B cell (primary cell): ENCODE results near the gene RAB4A. TPM values are rescaled to one million over a fixed set of nuclear protein-coding genes. Genes with fewer than 3 reads are reported as not detected.
A peak's percentile ranks its signal among the peaks of the same experiment; 100 is the strongest.

ENCODE experiments used
- ATAC-seq: fragments of 200-7000 bp; cut with Tn5 transposase; one replicate; pipeline ENCODE4 v1.10.0; 2021; ENCODE audit warnings: low read depth, mild to moderate bottlenecking, moderate number of reproducible peaks, moderate library complexity
- CTCF ChIA-PET: fragments of 350-600 bp; sonication (Branson Sonifier 250); formaldehyde crosslinking; loops from one replicate; lab custom pipeline; 2021; ENCODE audit warnings: antibody characterized with exemption, inconsistent platforms; lab: Charles Lee
- POLR2A ChIA-PET: fragments of 350-600 bp; sonication (Branson Sonifier 250); formaldehyde crosslinking; loops from one replicate; lab custom pipeline; 2021; ENCODE audit warnings: antibody characterized with exemption; lab: Charles Lee
- DNase-seq: peaks from one replicate; pipeline ENCODE4 v3.0.0; 2013
- H2AFZ ChIP-seq: 2 replicates; pipeline ENCODE4 v1.6.1; 2012; ENCODE audit warnings: mild to moderate bottlenecking, low read depth, low read length; ENCODE audit not compliant: insufficient read depth, poor library complexity, severe bottlenecking
- H3K27ac ChIP-seq, 2 donors: 1 replicate in 1 of 2; 2 replicates in 1 of 2; pipeline ENCODE4 v1.5.1; 2012 to 2013; ENCODE audit warnings: low read length in 2 of 2, mild to moderate bottlenecking in 2 of 2, moderate library complexity in 1 of 2
- H3K27me3 ChIP-seq, 4 experiments: fragments of 200-600 bp in 1 of 4; sonication (generic) in 1 of 4; replicated peaks in 1 of 4; 1 replicate in 2 of 4; 2 replicates in 2 of 4; pipeline versions ENCODE4 v1.6.1 to v1.7.0; 2013 to 2016; ENCODE audit warnings: low read length in 3 of 4, mild to moderate bottlenecking in 2 of 4, mixed read lengths in 1 of 4, moderate library complexity in 1 of 4; ENCODE audit not compliant: insufficient read depth in 4 of 4, control insufficient read depth in 3 of 4; ENCODE audit errors: control extremely low read depth in 1 of 4
- H3K36me3 ChIP-seq, 2 experiments: replicated peaks in 1 of 2; 1 replicate in 1 of 2; 2 replicates in 1 of 2; pipeline versions ENCODE4 v1.6.1 to v1.7.1; 2013; ENCODE audit warnings: low read length in 1 of 2; ENCODE audit not compliant: insufficient read depth in 2 of 2, control insufficient read depth in 1 of 2; ENCODE audit errors: control extremely low read depth in 1 of 2, extremely low read depth in 1 of 2
- H3K4me1 ChIP-seq, 2 donors: fragments of 200-600 bp in 1 of 2; sonication (generic) in 1 of 2; 1 replicate in 1 of 2; 2 replicates in 1 of 2; pipeline versions ENCODE4 v1.5.1 to v1.6.1; 2013 to 2017; ENCODE audit warnings: low read length in 2 of 2; ENCODE audit not compliant: control insufficient read depth in 2 of 2, insufficient read depth in 2 of 2
- H3K4me2 ChIP-seq: replicated peaks from 2 replicates; pipeline ENCODE3; 2012; ENCODE audit warnings: mild to moderate bottlenecking, low read depth, low read length; ENCODE audit not compliant: poor library complexity, severe bottlenecking
- H3K4me3 ChIP-seq, 5 experiments: fragments of 200-600 bp in 1 of 5; sonication (generic) in 1 of 5; 1 replicate in 3 of 5; 2 replicates in 2 of 5; pipeline versions ENCODE4 v1.5.1 to v1.7.0; 2011 to 2016; ENCODE audit warnings: low read length in 4 of 5, mild to moderate bottlenecking in 4 of 5, low read depth in 2 of 5, control low read depth in 1 of 5, moderate library complexity in 1 of 5; ENCODE audit not compliant: insufficient read depth in 1 of 5; ENCODE audit errors: control extremely low read depth in 1 of 5, extremely low read depth in 1 of 5
- H3K79me2 ChIP-seq: fragments of 200-600 bp; sonication (generic); one replicate; pipeline ENCODE4 v1.6.0; 2016; ENCODE audit warnings: low read length; ENCODE audit not compliant: control insufficient read depth, insufficient read depth
- H3K9ac ChIP-seq: fragments of 200-600 bp; sonication (generic); 2 replicates; pipeline ENCODE4 v1.6.1; 2017; ENCODE audit warnings: mild to moderate bottlenecking, low read length, moderate library complexity
- H3K9me3 ChIP-seq, 3 donors: one replicate each; pipeline versions ENCODE4 v1.6.1 to v1.7.1; 2013; ENCODE audit warnings: low read length in 2 of 3; ENCODE audit not compliant: control insufficient read depth in 2 of 3, insufficient read depth in 1 of 3; ENCODE audit errors: control extremely low read depth in 1 of 3
- H4K20me1 ChIP-seq: 2 replicates; pipeline ENCODE4 v1.6.0; 2012; ENCODE audit warnings: mild to moderate bottlenecking, low read length; ENCODE audit not compliant: insufficient read depth, control insufficient read depth, poor library complexity, severe bottlenecking
- H3K27ac Mint-ChIP-seq: one replicate; pipeline ENCODE4 v1.8.0; 2021; ENCODE audit warnings: mixed read lengths
- H3K27me3 Mint-ChIP-seq: one replicate; pipeline ENCODE4 v1.8.0; 2021; ENCODE audit warnings: mixed read lengths
- H3K4me1 Mint-ChIP-seq: one replicate; pipeline ENCODE4 v1.8.0; 2021; ENCODE audit warnings: mixed read lengths
- H3K4me3 Mint-ChIP-seq: one replicate; pipeline ENCODE4 v1.8.0; 2021; ENCODE audit warnings: mixed read lengths
- H3K9me3 Mint-ChIP-seq: one replicate; pipeline ENCODE4 v1.8.0; 2022; ENCODE audit warnings: mixed read lengths; ENCODE audit not compliant: insufficient read depth
- EZH2 ChIP-seq: IDR thresholded peaks from 2 replicates; pipeline ENCODE4 v1.6.1; 2012; ENCODE audit warnings: borderline replicate concordance, low read depth, mild to moderate bottlenecking, moderate library complexity, low read length; ENCODE audit not compliant: insufficient read depth, poor library complexity, severe bottlenecking
- WGBS: methylation state at CpG from one replicate; pipeline ENCODE4 v1.1.5; 2013; ENCODE audit warnings: missing lambda C conversion rate; ENCODE audit not compliant: insufficient coverage; 5-methylcytosine and 5-hydroxymethylcytosine counted together
- intact Hi-C: fragments of 100-400 bp; cut with micrococcal nuclease; formaldehyde crosslinking; loops from one replicate; pipeline ENCODE4 v1.10.0; 2022
- polyA plus RNA-seq: library from polyadenylated mRNA; depleted of rRNA; stranded (reverse); fragments of >200 nt; gene quantifications from 2 replicates; pipeline ENCODE4 v1.2.3, GENCODE V29; 2012
- total RNA-seq, 2 donors: library from RNA; stranded (reverse); fragments of 120-200 nt in 1 of 2; gene quantifications; 1 replicate in 1 of 2; 2 replicates in 1 of 2; pipeline versions ENCODE4 v1.2.3 to v1.2.4, GENCODE V29; 2013 to 2022
- TF ChIP-seq, protein P1 (sequence below): fragments of 200-600 bp; IDR thresholded peaks from one replicate; pipeline ENCODE4 v1.8.0; 2022; ENCODE audit warnings: antibody characterized with exemption, mild to moderate bottlenecking

RAB4A gene
- total and polyA plus RNA-seq, 2 donors (not counting 1 experiment from before 2014, with no cell fraction given) = 14.7 to 49.7 TPM

DNA sequence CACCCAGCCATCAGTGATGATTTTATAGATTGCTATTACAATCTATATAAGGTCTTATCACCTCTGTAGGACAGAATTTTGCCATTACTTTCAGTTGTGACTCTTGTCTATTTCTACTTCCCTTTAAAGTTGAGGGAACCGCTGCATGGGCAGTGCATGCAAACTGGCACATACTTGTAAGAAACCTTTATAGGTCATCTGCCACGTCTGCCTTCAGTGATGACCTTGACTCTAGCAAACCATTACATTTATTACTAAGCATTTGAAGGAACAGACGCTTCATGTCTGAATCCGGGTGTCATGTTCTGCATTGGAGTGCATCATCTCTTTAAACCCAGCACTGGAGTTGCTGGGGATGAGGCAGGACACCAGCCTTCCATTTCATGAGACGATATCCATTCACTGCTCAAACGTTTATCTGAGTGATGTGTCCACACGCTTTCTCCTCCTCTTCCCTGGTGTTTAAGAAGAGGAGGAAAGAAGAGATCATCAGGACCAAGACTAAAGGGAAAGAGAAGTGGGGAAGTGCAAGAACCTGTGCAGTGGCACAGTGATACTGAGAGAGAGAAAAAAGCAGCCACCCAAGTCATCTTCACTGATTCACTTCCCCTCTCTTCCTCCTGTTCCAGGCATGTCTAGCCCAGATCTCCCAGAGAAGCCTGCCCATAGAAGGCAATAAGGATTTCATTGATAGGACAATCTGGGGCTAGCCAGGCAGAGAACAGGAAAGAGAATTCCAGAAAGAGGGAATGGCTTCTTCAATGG is 57.9 kb downstream of the RAB4A start:
- H3K9me3 ChIP-seq = peaks cover 0 to 5% (median 0%) of the 10 kb centered on the region in 3 donors
- Mint-ChIP-seq H3K27ac (peak overlapping the region; percentile 68), H3K9me3 (no peaks in the 10 kb centered on the region), H3K4me3 (no peak overlapping the region), H3K4me1 (peaks cover 41% of the 10 kb centered on the region), H3K27me3 (no peaks in the 10 kb centered on the region)
- no peaks in the 10 kb centered on the region for H4K20me1 ChIP-seq
- H3K27ac ChIP-seq = peak overlapping the region in 1 of 2 donors; percentile 33
- peaks cover 16 to 18% of the 10 kb centered on the region in 2 donors for H3K4me1 ChIP-seq
- no peak overlapping the region for H3K9ac ChIP-seq
- peaks cover 0 to 9% of the 10 kb centered on the region in 2 experiments for H3K36me3 ChIP-seq
- 88% methylated on average over 2 of the region's 7 CpGs for WGBS
- intact Hi-C loops = loop anchor here (2.0 kb wide), 1 partner anchor 14 kb away; the partner anchor contains the start of gene CCSAP
- POLR2A ChIA-PET = no interaction called here
- TF ChIP-seq, protein P1, sequence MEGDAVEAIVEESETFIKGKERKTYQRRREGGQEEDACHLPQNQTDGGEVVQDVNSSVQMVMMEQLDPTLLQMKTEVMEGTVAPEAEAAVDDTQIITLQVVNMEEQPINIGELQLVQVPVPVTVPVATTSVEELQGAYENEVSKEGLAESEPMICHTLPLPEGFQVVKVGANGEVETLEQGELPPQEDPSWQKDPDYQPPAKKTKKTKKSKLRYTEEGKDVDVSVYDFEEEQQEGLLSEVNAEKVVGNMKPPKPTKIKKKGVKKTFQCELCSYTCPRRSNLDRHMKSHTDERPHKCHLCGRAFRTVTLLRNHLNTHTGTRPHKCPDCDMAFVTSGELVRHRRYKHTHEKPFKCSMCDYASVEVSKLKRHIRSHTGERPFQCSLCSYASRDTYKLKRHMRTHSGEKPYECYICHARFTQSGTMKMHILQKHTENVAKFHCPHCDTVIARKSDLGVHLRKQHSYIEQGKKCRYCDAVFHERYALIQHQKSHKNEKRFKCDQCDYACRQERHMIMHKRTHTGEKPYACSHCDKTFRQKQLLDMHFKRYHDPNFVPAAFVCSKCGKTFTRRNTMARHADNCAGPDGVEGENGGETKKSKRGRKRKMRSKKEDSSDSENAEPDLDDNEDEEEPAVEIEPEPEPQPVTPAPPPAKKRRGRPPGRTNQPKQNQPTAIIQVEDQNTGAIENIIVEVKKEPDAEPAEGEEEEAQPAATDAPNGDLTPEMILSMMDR = no peak
- no peak for TF ChIP-seq EZH2
- H3K4me3 ChIP-seq = no peak overlapping the region
- DNase-seq = no peak
- no peak for ATAC-seq
- CTCF ChIA-PET = no interaction called here
- H3K79me2 ChIP-seq = peaks cover 12% of the 10 kb centered on the region
- no peaks in the 10 kb centered on the region for H3K27me3 ChIP-seq
- no peak overlapping the region for H2AFZ ChIP-seq
- H3K4me2 ChIP-seq = no peak overlapping the region

DNA sequence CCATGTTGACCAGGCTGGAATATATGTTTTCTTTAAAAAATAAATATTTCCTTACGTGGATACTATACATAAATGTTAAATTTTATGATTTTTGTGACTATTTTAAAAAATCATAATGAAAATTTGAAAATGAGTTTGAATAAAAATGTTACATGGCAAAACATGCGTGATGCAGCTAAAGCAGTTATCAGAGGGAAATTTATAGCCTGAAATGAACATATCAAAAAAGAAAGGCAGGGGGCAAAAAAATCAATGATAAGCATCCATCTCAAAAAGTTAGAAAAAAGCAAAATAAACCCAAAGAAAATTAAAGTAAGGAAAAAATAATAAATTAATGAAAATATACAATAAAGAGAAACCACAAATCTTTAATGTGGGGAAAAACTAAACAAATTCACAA is 63.4 kb downstream of the RAB4A start:
- CTCF ChIA-PET = interaction anchor here (0.6 to 1.2 kb wide), 2 partner anchors 9 to 1691 kb away, joined by 3 read pairs; no protein-coding TSS in a partner anchor
- no peaks in the 10 kb centered on the region for H3K27me3 Mint-ChIP-seq
- no CpG with 5 or more reads among the region's 2 CpGs for whole genome bisulfite sequencing
- no peak for TF ChIP-seq EZH2
- TF ChIP-seq, protein P1 = no peak
- no peak overlapping the region for H3K4me2 ChIP-seq
- peaks cover 0 to 15% (median 5%) of the 10 kb centered on the region in 3 donors for H3K9me3 ChIP-seq
- no peak for DNase-seq
- H3K4me3 ChIP-seq = no peak overlapping the region
- H3K4me1 ChIP-seq = peaks cover 3 to 9% of the 10 kb centered on the region in 2 donors
- ATAC-seq = no peak
- H3K4me3 Mint-ChIP-seq = no peak overlapping the region
- peaks cover 11% of the 10 kb centered on the region for H4K20me1 ChIP-seq
- peaks cover 13% of the 10 kb centered on the region for H3K4me1 Mint-ChIP-seq
- H3K9ac ChIP-seq = no peak overlapping the region
- intact Hi-C loops = no loop called here
- H3K27me3 ChIP-seq = no peaks in the 10 kb centered on the region
- H3K36me3 ChIP-seq = peaks cover 0 to 3% of the 10 kb centered on the region in 2 experiments
- H3K79me2 ChIP-seq = peaks cover 32% of the 10 kb centered on the region
- no peak overlapping the region for H2AFZ ChIP-seq
- POLR2A ChIA-PET = no interaction called here
- no peaks in the 10 kb centered on the region for H3K9me3 Mint-ChIP-seq
- no peak overlapping the region for H3K27ac ChIP-seq
- H3K27ac Mint-ChIP-seq = no peak overlapping the region
